HG02943 (cell line): Measurements from ENCODE around the gene MBD3L1.
A peak's percentile ranks its signal among the peaks of the same experiment; 100 is the strongest.

ENCODE experiments used
- ATAC-seq: cut with Tn5 transposase; IDR thresholded peaks from one replicate; pipeline ENCODE4 v1.9.1; 2021; ENCODE audit warnings: mild to moderate bottlenecking, low read depth, moderate library complexity; ENCODE audit not compliant: unreplicated experiment

MBD3L1 gene

DNA sequence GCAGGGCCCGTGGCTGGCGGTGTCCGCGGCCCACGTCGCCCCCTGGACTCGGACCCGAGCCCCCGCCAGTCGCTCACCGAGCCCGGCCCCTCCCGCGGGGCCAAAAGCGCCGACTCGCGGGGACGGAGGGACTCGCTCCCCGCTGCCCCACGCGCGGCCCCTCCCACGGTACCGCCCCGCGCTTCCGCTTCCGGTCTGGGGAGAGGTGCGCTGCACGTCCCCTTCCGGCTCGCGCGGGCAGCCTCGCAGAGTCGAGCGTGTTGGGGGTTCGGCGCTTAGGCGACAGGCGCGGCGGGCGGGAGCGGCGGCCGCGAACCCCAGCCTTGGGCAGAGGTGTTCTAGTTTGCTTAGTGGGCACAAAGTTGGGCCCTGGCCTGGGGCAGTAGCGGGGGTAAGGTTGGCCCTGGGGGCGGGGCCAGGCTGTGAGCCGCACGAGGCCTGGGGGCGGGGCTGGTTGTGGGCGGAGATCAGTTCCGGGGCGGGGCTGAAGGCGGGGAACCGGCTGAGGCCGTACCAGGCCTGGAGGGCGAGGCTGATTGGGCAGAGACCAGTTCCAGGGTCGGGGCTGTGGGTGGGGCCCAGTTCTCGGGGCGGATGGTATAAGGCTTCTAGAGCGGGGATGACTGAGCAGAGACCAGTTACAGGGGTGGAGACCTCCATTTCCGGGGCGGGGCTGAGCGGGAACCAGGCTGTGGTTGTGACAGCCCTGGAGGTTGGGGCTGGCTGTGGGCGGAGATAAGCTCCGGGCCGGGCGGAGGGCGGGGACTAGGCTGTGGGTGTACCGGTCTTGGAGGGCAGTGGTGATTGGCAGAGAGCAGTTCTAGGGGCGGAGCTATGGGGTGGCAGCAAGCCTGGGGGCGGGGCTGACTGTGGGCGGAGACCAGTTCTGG lies at the start of gene MBD3L1, which contains the start of gene ZNF558:
TSS of gene MBD3L1 (plus strand) at position 246 of the 890 bp plus-strand sequence. CDS start 10,302 bp downstream, outside the sequence.
TSS of gene ZNF558 (minus strand) at position 173 of the 890 bp plus-strand sequence. CDS start 9,645 bp downstream, outside the sequence.
- ATAC-seq = peak; percentile 91

DNA sequence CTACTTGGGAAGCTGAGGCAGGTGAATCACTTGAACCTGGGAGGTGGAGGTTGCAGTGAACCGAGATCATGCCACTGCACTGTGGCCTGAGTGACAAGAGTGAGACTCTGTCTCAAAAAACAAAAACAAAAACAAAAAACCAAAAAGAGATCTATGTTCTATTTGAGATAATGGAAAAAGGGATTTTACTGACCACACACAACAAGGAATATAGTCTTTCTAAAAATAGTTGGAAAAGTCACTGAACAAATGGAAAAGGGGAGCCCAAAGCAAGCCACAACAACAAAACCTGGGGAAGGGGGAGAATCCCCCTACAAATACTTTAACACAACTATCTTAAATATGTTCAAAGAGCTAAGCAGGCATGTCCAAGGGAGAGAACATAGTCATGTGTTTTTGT lies 37.4 kb upstream of the MBD3L1 start:
- ATAC-seq = no peak

GRCh38 chr19:8806661-8807060 lies 25.5 kb upstream of the MBD3L1 start:
- ATAC-seq = no peak

- ATAC-seq = no peak
Measured at GRCh38 chr19:8811315-8812172, 20.6 kb upstream of the MBD3L1 start.

GRCh38 chr19:8814176-8814575 lies 18.0 kb upstream of the MBD3L1 start:
- no peak for ATAC-seq

GRCh38 chr19:8815780-8816179 lies 16.4 kb upstream of the MBD3L1 start:
- ATAC-seq = no peak

DNA sequence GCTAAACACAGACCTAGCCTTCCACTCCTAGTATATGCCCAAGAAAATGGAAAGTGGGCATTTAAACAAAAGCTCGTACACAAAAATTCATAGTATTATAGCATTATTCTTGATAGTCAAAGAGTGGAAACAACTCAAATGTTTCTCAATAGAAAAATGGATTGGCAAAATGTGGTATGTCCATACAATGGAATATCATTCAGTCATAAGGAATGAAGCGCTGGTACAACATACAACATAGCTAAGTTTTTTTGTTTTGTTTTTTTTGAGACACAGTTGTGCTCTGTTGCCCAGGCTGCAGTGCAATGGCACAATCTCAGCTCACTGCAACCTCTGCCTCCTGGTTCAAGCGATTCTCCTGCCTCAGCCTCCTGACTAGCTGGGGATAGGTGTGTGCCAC lies 11.9 kb upstream of the MBD3L1 start:
- ATAC-seq = no peak

DNA sequence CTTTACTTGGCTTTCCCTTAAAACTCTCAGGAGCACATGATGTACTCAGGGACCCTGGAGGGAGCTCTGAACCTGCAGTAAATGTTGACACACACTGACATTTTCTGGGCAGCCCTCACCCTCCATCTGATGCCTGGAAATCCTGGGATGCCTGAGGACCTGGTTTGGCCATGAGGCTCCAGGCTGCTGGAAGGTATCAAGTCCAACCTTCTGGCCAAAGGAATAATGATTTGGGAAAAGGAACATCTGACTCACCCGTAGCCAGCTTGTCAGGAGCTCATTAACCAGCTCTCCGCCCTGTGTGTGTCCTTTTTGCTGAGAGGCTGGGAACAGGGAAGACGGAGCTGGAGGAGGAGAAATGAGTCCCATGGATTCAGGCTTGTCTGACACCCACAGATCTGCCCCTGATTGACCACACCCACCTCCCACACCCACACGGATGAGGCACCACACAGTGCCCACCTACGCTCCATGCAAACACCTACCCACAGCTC lies 10.4 kb upstream of the MBD3L1 start:
- ATAC-seq = no peak

DNA sequence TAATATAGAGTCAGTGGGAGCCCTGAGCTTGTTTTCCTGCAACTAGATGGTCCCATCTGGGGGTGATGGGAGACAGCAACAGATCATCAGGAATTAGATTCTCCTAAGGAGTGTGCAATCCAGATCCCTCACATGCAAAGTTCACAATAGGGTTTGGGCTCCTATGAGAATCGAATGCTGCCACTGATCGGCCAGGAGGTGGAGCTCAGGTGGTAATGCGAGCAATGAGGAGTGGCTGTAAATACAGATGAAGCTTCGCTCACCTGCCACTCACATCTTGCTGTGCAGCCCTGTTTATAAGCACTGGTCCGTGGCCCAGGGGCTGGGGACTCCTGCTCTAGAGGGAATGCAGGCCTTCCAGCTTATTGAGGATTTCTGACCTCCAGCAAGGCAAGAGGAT lies 5.8 kb upstream of the MBD3L1 start:
- ATAC-seq = no peak

- no peak for ATAC-seq
Measured at GRCh38 chr19:8827277-8827676, 4.9 kb upstream of the MBD3L1 start.

DNA sequence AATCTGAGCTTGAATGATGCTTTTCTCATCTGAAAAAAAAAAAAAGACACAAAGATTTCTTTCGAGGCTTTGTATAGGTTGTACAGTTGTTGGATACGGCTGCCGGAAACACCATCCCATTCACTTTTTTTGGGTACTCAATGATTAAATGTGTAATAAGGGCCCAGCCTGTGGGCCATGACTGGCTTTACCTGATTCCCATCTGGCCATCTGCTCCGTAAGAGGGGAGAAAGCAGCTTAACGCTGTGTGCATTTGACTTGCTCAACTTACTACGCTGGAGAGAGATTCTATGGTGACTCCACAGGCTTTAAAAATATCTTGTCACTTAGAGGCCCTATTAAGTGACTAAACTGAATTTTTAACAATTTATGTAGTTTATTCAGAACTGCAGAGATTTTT lies 804 bp upstream of the MBD3L1 start:
- ATAC-seq = no peak

GRCh38 chr19:8831832-8832131 lies 395 bp upstream of the MBD3L1 start:
- peak; percentile 16 for ATAC-seq

DNA sequence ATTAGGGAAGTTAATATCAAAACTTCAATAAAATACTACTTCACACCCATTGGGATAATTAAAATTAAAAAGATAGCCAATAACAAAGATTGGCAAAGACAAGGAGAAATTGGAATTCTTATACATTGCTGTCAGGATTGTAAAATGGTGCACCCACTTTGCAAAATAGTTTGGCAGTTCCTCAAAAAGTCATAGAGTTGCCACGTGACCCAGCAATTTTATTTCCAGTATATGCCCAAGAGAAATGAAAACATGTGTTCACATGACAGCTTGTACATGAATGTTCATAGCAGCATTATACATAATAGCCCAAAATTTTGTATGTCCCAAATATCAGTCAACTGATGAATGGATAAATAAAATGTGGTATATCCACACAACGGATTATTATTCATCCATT lies 3.3 kb downstream of the MBD3L1 start:
- no peak for ATAC-seq

DNA sequence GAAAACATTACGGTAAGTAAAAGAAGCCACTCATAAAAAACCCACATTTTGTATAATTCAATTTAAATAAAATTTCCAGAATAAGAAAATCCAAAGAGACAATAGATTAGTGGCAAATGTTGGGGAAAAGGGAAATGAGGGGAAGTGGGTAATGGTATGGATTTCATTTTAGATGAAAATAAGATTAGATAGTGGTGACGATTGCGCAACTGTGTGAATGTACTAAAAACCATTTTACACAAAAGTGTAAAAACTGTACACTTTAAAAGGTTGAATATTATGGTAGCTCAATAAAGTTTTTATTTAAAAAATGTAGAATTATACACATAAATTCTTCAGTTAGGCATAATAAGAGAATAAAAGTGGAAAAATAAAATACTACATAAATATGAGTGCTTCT lies 3.7 kb downstream of the MBD3L1 start:
- ATAC-seq = no peak

- ATAC-seq = no peak
Measured at GRCh38 chr19:8840708-8841107, 8.5 kb downstream of the MBD3L1 start.

DNA sequence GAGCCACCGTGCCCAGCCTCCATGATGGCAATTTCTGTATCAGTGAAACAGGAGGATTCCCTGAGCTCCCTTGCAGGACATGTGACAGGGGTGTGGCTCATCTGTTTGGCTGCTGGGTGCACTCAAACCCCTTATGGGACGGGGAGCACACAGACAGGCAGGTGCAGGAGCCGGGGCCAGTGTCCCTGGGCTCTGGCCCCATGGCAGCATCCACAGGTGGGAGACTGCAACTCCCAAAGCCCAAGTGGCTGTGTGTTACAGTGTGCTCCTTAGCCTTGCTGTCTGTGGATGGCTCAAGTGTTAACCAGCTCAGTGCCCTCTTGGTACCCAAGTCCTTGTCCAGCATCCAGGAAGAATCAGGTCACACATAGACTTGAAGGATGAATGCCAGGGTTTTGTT lies 14.6 kb downstream of the MBD3L1 start:
- ATAC-seq = no peak

DNA sequence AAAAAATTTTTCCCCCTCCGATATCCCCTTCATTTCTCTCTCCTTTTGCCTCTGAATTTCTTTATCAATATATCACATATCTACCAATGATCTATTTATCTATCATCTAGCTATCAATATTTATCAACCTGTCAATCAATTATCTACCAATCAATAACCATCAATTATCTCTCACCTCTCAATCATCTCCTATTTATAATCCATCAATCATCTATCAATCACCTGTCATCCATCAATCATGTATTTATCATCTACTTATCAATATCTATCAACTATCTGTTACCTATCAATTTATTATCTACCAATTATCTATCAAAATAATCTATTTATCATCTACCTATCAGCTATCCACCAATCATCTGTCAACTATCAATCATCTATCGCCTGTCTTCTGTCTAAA lies 17.1 kb downstream of the MBD3L1 start:
- ATAC-seq = no peak

GRCh38 chr19:8850488-8850887 lies 18.3 kb downstream of the MBD3L1 start:
- no peak for ATAC-seq

DNA sequence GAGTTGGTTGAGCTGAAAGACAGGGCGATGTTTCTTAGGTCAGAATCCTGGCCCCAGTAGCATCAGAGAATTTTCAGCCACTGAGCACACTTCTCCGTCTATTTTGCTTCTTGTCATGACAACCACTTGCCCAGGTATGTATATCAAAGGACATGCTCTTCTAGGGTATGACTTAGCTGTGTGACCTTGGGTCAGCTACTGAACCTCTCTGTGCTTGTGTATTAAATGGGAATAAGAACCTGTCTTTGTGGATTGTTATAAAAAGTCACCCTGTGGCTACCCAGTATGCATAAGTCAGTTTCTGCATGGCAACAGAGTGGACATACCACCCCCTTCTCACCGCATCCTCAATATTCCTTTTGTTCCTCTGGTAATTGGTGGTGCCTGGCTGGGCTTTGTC lies 26.1 kb downstream of the MBD3L1 start:
- no peak for ATAC-seq

GRCh38 chr19:8866344-8866743 lies 34.2 kb downstream of the MBD3L1 start:
- ATAC-seq = no peak
